ENCODE results near the gene DNAH1.
"Not testable (repeated sequence)": the region's sequence is repeated elsewhere in the genome, so short reads cannot be mapped to it uniquely, and the experiment has no call there.

DNAH1 gene

GRCh38 chr3:52315977-52316764 is at the start of gene DNAH1:
Gene DNAH1 (plus strand): TSS chr3:52316319. CDS start chr3:52322443, 6,124 bp downstream.
- no peak for DNase-seq (ENCODE audit: low spot score)

GRCh38 chr3:52268036-52268435 is 48.1 kb upstream of the DNAH1 start:
- no peak for DNase-seq (ENCODE audit: low spot score)

- DNase-seq (ENCODE audit: low spot score): no peak
These were observed 46.3 kb upstream of the DNAH1 start for GRCh38 chr3:52269776-52270175.

GRCh38 chr3:52270252-52270754 is 45.8 kb upstream of the DNAH1 start:
- no peak for DNase-seq (ENCODE audit: low spot score)

GRCh38 chr3:52272172-52272571 is 43.9 kb upstream of the DNAH1 start:
- not testable (repeated sequence) for DNase-seq (ENCODE audit: low spot score)

GRCh38 chr3:52272831-52273230 is 43.3 kb upstream of the DNAH1 start:
- DNase-seq (ENCODE audit: low spot score): no peak

GRCh38 chr3:52274781-52275180 is 41.3 kb upstream of the DNAH1 start:
- DNase-seq (ENCODE audit: low spot score): not testable (repeated sequence)

GRCh38 chr3:52277071-52277964 is 38.8 kb upstream of the DNAH1 start:
- DNase-seq (ENCODE audit: low spot score): peak; percentile 60

- DNase-seq (ENCODE audit: low spot score): peak; percentile 68
These were observed 38.1 kb upstream of the DNAH1 start for GRCh38 chr3:52277972-52278509.

GRCh38 chr3:52278510-52279069 is 37.5 kb upstream of the DNAH1 start, which contains the start of gene WDR82:
Gene WDR82 (minus strand): TSS chr3:52278649. CDS start chr3:52278361, 288 bp downstream.
- DNase-seq (ENCODE audit: low spot score): peak; percentile 98

- DNase-seq (ENCODE audit: low spot score): no peak
These were observed 36.5 kb upstream of the DNAH1 start for GRCh38 chr3:52279596-52279995.

GRCh38 chr3:52280050-52280461 is 36.1 kb upstream of the DNAH1 start:
- DNase-seq (ENCODE audit: low spot score): no peak

- no peak for DNase-seq (ENCODE audit: low spot score)
These were observed 33.9 kb upstream of the DNAH1 start for GRCh38 chr3:52281981-52282801.

GRCh38 chr3:52283306-52283705 is 32.8 kb upstream of the DNAH1 start:
- DNase-seq (ENCODE audit: low spot score): no peak

- DNase-seq (ENCODE audit: low spot score): not testable (repeated sequence)
These were observed 32.1 kb upstream of the DNAH1 start for GRCh38 chr3:52284051-52284450.

- DNase-seq (ENCODE audit: low spot score): no peak
These were observed 29.4 kb upstream of the DNAH1 start for GRCh38 chr3:52286777-52287110.

- no peak for DNase-seq (ENCODE audit: low spot score)
These were observed 27.4 kb upstream of the DNAH1 start for GRCh38 chr3:52288674-52289073.

GRCh38 chr3:52289338-52289746 is 26.8 kb upstream of the DNAH1 start:
- DNase-seq (ENCODE audit: low spot score): no peak

GRCh38 chr3:52289747-52290595 is 26.1 kb upstream of the DNAH1 start:
- DNase-seq (ENCODE audit: low spot score): no peak
